Measurements from ENCODE around the gene SUMO4.

SUMO4 gene

DNA sequence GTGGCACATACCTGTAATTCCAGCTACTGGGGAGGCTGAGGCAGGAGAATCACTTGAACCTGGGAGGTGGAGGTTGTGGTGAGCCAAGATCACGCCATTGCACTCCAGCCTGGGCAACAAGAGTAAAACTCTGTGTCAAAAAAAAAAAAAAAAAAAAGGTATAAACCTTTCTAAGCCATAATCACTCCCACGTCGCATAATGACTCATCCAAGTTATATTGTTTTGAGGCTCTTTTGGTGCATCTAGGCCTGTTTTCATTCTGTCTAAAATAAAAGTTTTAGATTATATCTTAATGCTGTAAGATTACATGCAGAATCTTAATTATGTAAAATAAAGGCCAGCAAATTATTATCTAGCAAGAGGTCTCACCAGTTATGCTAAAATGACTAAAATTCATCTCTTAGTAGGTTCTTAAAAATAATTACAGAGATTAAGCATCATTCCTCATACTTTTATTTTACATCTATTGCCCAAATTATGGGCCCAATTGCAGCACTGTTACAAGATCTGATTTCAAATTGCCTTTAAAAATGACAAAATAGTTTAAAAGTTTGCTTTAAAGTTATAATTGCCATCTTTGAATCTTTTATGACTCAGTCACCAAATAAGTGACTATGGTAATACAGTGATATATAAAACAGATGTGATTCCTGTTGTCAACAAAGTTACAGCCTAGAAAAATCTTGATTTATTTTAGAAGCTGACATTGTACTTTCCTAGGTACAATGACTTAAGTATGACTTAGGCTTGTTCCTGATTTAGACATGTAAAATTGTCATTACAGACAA is 10.4 kb upstream of the SUMO4 start:
- DNase-seq (ENCODE audit: low spot score), result no peak

DNA sequence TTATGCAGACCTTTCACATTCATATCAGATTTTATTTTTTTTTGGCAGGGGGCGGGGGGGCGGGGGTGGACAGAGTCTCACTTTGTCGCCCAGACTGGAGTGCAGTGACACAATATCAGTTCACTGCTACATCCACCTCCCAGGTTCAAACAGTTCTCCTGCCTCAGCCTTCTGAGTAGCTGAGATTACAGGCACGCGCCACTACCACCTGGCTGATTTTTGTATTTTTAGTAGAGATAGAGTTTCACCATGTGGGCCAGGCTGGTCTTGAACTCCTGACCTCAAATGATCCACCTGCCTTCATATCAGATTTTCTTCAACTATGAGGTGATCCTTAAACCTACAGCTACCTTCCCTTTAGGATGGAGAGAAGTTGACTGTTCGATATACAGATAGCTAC is 8.0 kb upstream of the SUMO4 start:
- DNase-seq (ENCODE audit: low spot score), result no peak

DNA sequence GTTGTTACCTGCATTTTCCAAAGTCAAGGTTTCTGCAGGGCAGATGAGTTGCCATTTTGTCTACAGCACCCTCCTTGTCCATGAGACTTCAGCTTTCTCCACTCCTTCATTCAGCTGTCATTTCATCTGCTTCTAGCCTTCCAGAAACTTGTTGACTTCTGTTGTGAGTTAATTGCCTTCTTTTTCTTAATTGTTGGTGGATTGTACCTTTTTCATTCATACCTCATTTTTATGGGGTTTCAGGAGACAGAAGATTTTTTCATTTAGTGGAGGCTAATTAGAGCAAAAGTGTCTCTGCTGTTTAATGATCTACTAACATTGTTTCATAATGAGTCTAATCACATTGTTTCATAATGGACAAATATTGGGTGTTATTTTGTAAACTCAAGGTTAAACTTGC is 7.5 kb upstream of the SUMO4 start:
- DNase-seq (ENCODE audit: low spot score), result no peak

DNA sequence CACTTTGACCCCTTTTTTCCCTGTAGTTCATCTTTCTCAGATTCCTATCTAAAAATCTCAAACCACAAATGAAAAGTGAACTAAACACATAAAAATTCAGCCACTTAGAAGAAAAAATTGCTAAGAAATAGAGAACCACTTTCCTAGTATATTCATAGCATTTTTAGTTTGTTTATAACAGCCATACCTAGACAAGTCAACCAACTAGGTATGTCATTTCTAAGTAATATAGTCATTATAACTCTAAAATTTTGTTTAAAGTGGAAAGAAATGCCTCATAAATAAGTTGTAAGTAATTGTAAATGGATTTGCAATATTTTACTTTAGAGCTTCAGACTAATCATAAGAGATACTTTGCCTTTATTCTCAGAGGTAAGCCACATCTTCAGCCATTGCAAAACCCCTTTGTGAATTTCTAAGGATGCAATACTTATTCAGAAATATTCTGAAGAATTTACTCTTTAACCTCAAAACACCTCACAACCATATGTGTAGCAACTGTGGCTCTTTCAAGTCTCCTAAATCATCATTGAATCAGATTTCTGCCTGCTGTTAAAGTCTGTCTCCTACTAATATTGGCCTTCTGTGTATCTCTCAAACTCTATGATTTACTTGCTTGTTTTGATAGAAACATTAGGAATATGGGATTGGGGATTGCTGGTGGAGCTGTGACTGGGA is 6.9 kb upstream of the SUMO4 start:
- DNase-seq (ENCODE audit: low spot score), result no peak

DNA sequence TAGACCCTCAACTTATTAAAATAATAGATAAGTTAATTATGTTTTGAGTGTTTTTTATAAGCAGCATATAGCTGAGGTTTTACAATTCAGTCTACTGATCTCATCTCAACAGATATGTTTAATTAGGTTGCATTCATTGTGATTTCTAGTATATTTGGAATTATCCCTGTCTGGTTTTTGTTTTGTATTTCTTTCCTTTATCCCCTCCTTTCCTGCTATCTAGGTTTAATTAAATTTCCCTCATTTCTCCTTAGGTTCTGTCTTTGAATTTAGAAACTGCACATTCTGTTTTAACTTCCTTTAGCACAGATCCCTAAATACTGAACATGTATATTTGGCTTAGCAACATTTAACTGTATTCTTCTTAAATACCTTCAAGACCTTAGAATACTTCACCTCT is 4.9 kb upstream of the SUMO4 start:
- no peak for DNase-seq (ENCODE audit: low spot score)

DNA sequence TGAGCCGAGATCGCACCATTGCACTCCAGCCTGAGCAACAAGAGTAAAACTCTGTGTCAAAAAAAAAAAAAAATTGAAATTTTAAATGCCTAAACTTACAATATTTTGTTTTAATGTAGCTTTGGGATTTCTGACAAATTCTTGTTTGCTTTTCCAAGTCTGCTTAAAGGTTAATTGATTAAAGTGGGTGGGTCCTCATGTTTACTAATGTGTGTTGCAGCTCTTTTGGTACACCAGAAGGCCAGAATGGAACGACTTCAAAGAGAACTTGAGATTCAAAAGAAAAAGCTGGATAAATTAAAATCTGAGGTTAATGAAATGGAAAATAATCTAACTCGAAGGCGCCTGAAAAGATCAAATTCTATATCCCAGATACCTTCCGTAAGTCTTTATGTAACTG is 2.7 kb upstream of the SUMO4 start:
- no peak for DNase-seq (ENCODE audit: low spot score)

DNA sequence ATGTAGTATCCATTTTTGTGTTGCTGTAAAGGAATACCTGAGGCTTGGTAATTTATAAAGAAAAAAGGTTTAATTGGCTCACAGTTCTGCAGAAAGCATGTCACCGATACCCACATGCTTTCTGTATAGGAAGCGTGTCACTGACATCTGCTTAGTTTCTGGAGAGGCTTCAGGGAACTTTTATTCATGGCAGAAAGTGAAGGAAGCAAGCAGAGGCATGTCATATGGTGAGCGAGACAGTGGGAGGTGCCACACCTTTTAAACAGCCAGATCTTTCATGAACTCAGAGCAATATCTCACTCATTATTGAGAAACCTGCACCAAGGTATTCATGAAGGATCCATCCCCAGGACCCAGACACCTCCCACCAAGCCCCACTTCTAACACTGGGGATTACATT is 3.5 kb downstream of the SUMO4 start:
- DNase-seq (ENCODE audit: low spot score), result no peak

DNA sequence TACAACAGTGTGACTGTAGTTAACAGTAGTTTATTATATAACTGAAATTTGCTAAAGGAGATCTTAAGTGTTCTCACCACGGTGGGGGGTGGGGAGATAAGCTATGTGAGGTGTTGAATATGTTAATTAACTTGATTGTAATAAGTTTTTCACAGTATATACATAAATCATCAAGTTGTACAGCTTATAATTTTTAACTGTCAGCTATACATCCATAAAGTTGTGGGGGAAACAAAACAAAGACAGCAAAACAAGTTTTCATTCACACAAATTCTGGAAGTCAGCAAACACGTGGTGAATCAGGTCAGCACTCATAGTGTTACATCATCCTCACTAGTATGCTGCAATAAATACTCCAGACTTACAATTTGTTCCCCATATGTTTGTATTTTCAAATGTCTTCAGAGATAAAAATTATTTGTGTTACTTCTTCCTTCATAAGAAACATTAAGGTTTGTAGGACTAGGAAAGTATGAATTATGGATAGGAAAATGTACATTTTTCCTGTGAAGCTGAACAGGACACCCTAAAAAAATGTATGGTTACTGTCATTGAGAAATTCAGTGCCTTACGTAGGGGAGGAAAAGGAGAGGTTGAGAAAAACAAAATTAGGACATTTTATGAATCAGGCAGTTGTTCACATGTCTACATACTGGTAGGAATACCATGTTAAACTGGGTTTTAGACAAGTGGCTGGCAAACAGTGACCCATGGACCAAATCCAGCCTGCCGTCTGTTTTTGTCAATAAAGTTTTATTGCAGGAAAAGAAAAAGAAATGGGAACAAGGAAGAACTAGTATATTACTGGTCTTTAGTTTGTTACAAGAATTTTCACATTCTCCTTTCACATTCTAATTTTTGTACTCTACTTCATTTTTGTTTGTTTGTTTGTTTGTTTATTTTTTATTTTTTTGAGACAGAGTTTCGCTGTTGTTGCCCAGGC is 6.0 kb downstream of the SUMO4 start:
- DNase-seq (ENCODE audit: low spot score), result no peak

DNA sequence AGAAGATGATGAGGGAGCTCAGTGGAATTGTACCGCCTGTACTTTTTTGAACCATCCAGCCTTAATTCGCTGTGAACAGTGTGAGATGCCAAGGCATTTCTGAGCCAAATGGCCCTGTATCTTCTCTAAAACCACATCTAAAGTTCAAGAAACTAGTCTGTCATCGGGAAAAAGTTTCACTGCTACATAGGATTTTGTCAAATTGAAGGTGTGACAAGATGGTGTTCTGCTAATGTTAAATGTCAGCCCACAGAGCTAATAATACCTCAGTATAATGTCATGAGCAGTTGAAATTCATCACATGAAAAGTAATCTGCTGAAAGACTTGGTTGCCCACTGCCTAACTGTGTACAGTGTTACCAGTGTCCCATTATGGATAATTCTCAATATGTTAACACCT is 9.6 kb downstream of the SUMO4 start:
- no peak for DNase-seq (ENCODE audit: low spot score)

DNA sequence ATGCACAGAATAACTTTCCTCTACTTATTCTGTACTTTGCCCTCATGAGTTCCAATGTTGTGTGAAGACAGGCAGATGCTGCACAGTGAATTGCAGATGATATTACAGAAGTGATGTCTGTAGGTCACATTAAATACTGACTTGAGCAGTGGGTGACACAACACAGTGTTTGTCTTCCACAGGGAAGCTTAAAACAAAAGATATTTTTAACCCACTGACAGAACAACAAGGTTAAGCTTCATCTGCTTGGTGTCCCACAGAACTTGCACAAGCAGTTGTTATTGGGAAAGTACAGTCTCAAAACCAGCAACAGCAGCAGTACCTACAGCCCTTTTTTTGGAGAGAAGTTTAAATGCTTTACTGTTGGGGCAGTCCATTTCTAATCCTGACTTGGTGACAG is 10.5 kb downstream of the SUMO4 start:
- no peak for DNase-seq (ENCODE audit: low spot score)

DNA sequence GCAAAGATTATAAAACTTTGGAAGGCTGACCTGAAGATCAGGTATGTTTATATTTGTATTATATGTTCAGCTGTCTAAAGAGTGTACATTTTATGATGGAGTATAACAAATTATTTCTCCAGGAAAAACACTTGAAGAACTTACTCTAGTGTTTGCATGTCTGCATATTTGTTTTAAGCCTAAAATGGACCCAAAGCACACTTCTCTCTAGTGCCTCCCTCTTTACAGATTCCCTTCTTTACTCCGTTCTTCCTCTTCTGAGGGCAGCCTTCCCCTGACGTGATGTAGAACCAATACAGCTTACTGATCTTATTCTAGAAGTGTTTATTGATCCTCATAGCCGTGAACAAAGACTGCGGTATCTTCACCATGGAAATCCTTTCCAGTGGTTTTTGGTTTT is 13.9 kb downstream of the SUMO4 start:
- no peak for DNase-seq (ENCODE audit: low spot score)

DNA sequence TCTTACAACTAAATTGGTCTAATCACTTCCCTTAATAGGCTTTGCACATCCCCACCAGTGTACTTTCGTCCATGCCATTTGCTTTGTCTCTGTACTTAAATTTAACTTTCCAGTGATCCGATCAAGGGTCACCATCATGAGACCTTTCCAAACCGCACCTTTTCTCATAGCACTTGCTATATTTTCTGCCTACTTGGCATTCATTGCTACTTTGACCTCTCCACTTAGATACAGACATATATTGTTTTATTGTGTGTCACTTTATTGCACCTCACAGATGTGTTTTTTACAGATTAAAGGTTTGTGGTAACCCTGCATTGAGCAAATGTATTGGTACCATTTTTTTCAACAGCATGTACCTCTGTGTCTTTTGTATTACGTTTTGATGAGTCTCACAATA is 14.8 kb downstream of the SUMO4 start:
- DNase-seq (ENCODE audit: low spot score), result no peak

DNA sequence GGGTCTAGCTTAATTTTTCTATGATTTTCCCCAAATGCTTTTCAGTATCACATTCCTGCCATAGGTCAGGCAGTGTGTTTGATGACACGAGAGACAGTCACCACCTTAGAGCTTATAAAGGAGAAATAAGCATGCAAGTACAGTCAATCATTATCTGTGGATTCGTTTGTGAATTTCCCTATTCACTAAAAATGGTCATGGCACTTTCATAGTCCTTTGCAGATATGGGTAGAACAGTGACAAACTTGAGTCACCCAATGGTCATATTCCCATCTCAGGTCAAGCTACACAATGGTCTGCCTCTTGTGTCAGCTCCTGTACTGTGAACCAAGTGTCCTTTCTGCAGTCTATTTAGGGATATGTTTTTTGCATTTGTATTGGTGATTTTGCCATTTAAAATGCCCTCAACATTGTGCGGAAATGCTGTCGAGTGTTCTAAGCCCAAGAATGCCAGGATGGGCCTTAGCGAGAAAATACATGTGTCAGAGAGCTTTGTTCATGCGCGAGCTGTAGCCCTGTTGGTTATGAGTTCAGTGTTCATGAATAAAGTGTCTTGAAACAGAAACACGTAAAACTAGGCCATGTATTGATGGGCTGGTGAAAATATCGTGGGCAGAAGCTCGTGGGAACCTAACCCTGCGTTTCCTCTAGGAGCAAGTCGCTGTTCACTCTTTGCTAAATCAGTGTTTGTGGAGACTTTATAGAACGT is 19.8 kb downstream of the SUMO4 start:
- DNase-seq (ENCODE audit: low spot score), result no peak

DNA sequence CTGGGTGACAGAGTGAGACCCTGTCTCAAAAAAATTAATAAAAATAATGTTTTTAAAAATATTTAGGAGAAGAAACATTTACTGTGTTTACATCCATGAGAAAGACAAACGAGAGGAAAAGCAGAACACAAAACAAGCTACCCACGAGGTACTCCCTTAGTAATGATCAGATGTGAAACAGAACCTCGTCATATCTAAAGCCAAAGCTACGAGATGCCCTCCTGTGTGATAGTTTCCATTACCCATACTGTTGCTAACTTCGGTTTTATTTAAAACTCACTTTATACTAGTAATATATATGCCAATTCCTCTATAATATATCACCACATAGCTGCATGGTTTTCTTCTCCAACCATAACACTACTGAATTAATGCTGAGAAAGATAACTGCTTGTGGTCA is 21.1 kb downstream of the SUMO4 start:
- DNase-seq (ENCODE audit: low spot score), result no peak

DNA sequence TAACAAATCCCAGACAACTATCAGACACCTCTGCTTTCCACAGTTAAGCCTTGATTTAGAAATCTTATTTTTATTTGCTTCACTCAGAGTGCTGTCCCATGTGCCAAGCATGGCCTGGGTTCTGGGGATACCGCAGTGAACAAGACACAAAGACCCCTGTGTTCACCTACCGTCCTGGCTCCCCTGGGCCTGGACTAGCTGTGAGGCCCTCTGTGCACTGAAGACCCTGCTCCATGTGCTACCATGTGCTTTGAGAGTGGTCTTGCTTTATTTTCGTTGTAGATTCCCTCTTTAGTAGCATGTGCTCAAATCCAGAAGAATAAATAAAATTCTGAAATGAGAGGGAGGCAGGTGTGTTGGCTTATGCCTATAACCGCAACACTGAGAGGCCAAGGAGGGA is 22.5 kb downstream of the SUMO4 start:
- DNase-seq (ENCODE audit: low spot score), result no peak

DNA sequence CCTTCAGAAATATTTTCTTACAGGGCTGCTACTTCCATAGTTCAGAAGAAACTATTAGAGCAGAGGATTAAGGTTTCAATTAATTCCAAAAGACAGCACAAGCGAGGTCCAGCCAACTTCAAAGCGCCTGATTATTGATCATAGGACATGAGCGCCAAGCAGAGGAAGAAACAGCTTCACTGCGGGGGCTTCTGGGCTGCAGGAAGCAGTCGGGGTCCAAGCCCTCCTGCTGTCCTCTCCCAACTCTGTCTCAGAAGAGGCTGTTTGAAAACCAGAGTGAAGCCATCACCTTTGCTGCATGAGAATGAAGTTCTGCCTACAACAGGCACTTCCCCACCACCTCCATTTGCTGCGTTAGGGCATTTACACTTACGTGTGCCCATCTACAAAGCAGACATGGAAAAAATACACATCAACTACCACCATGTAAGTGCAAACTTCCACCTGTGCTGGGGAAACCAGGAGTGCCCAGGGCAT is 23.9 kb downstream of the SUMO4 start:
- no peak for DNase-seq (ENCODE audit: low spot score)

DNA sequence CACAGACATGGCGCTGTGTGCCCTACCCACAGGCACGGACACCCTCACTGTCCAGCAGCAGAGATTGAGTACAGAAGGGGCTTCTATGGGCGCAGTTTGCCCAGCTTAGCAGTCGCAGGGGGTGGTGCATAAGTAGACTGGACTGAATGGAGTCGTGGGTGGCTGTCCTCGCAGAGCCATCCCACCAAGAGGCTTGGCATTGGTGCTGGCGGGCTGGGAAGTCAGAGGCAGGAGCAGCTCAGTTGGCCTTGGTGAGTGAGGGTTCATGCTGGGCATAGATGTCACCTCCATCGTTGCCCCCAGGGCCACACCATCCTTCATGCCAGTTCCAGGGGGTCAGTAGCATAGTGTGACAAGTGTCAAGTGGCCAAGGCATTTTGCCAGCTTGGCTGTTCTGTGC is 25.2 kb downstream of the SUMO4 start:
- no peak for DNase-seq (ENCODE audit: low spot score)

DNA sequence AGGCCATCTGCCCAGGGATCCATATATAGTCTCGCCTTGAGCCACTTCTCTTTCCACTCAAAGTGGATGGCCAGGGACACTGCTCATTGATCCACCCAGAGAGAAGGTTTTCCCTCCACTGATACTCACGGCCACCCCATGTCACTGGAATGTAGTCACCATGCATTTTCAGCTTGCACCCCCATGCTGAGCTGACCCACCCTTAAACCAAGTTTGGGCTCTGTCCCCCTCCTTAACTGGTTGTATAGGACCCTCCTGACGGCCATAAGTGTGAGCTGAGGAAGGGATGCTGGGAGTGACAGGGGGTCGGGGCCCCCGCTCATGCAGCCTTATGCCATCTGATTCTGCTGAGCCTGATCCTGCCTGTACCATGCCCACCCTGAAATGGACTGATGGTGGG is 25.7 kb downstream of the SUMO4 start:
- DNase-seq (ENCODE audit: low spot score), result no peak

DNA sequence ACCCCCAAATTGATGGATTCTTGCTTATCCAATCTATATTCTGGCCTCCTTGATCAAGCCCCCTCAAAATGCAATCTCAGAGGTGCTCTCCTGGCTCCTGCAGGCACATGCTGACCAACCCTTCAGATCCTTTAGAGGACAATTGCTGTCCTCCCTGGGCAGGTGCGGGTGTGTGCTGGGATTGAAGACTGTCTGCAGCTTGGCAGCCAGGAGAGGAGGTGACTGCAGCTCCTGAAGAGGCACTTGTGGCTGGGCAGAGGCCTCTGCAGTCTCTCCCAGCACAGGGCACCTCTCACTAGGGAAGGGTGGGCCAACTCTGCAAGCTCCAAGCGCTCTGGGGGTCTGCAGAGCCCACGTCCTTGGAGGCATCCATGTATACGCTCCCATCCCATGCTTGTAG is 28.5 kb downstream of the SUMO4 start:
- DNase-seq (ENCODE audit: low spot score), result no peak

DNA sequence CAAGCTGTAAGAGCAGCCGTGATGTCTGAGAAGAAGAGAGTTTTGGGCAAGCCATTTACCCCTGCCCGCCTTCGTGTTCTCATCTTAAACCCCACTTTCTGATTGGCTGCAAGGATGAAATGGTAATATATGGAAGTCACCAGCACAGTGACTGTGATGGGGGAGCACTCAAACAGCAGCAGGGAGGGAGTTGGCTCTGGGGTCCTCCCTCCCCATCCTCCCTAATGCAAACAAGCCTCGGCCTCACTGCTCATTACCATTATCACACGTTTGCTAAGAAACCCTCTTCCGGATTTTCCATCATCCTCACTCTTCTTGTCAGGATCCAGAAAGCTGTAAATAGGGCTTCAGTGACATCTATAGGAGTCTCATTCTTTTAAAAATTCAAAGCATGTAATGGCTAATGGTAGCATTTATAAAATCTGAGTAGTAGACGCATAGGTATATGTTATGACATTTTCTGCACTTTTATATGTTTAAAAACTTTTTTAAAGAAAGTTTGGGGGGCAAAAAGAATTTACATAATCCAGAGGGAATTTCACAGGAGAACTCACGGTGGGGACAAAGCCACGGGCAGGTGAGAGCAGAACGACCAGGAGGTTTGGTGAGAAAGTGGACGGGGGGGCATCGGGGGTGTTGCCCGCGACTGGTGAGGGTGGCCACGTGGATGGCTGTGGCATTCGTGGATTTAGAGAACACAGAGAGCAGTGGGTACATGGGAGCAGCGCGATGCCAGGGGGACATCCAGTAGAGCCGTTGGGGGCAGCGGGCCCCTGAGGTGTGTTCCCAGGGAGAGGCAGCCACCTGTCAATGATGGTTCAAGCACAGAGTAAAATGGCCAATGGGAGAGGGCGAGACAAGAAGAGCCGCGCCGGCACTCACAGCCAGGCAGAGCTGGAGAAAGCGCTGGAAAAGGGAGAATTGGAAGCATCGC is 29.6 kb downstream of the SUMO4 start:
- DNase-seq (ENCODE audit: low spot score), result no peak
